CD4-positive, alpha-beta T cell treated with Interferon alpha-2 for 1 hour (primary cell): Measurements from ENCODE around the gene STK32B.
"Not testable (repeated sequence)": the region's sequence is repeated elsewhere in the genome, so short reads cannot be mapped to it uniquely, and the experiment has no call there.

ENCODE experiments used
- DNase-seq, 2 donors: peaks; one replicate each; pipeline ENCODE4 v3.0.0-alpha.2; 2020 to 2022

Gene STK32B

DNA sequence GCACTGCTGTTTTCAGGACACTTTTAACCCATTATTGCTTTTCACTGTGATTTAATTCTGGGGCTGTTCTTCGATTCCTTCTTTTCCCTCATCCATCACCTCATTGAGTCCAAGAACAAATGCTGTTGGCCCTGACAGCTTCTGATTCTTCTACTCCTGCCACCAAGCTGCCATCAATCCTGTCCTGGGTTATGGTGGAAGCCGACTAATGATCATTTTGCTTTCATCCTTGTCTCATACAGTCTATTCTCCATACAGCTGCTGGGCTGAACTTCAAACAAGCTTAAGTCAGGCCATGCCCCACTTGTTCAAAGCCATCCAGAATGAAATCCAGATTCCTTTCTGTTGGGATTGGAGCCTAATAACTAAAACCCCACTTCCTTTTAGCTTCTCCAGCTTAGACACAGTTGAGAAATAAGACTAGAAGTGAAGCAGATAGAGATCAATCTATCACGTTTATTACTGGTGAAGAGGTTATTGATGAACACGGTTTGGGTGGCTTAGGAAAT, 161.9 kb downstream of the STK32B start:
- DNase-seq: no peak

DNA sequence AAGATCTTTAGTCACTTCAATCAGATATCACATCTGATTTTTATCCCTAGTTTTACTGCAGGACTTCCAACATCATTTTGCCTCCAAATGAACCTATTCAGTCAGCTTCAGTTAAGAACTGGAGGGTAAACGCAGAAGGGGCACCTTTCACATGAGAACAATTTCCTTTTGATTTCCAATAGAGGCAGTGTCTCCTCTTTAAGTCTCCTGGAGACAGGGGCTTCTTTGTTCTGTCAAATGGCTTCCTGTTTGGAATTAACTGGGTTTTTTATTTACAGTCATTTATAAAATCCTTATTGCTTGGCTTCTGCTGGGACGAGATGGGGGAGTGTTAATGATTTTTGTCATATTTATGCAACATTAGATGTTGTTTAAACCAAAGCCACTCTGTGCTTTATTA, 164.0 kb downstream of the STK32B start:
- DNase-seq: no peak

GRCh38 chr4:5217421-5217820, 166.1 kb downstream of the STK32B start:
- no peak for DNase-seq

GRCh38 chr4:5218376-5219069, 167.2 kb downstream of the STK32B start:
- no peak for DNase-seq

DNA sequence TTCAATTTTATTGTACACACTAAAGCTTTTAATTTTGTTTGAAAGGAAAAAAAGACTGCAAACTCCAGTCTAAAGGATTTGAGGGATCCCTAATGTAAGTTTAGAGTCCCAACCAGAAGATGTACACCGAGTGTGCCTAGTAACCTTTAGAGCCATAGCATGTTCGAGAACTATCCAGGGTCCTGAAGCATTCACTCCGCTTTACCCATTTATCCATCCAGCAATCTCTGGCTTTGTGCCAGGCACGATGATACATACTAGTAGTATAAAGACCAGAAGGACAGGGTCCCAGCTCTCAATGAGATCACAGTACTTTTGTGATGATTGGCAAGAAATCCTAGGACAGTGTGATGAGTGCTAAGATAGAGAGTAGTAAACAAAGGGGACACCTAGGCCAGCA, 168.7 kb downstream of the STK32B start:
- no peak for DNase-seq

DNA sequence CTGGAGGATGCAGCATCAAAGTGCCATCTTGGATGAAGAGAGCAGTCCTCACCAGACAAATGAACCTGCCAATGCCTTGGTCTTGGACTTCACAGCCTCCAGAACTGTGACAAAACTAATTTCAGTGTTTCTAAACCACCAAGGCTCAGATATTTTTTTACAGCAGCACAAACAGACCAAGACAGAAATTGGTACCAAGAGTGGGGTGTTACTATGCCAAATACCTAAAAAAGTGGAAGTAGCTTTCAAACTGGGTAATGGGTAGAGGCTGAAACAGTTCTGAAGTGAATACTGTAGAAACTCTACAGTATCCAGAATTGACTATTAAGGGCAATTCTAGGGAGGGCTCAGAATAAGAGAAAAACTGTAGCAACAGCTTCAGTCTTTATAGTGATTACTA, 170.8 kb downstream of the STK32B start:
- DNase-seq: no peak

DNA sequence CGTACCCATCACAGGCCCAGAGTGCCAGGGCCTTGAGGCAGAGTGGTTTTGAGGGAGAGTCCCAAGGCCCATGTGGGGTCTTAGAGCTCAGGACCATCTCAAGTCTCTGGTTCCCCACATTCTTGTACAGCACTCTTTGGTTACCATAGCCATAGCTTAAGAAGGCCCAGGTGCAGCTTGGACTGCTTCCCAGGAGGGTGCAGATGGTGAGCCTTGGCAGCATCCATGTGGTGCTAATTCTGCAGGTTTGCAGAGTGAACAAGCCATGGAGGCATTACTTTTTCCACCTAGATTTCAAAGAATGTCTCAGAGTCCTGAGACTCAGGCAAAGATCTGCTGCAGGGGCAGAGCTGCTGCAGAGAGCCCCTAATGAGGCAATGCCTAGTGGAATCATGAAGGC, 171.7 kb downstream of the STK32B start:
- DNase-seq: no peak

- no peak for DNase-seq
These were observed 173.1 kb downstream of the STK32B start for GRCh38 chr4:5224340-5224739.

GRCh38 chr4:5232549-5232948, 181.3 kb downstream of the STK32B start:
- DNase-seq: no peak

DNA sequence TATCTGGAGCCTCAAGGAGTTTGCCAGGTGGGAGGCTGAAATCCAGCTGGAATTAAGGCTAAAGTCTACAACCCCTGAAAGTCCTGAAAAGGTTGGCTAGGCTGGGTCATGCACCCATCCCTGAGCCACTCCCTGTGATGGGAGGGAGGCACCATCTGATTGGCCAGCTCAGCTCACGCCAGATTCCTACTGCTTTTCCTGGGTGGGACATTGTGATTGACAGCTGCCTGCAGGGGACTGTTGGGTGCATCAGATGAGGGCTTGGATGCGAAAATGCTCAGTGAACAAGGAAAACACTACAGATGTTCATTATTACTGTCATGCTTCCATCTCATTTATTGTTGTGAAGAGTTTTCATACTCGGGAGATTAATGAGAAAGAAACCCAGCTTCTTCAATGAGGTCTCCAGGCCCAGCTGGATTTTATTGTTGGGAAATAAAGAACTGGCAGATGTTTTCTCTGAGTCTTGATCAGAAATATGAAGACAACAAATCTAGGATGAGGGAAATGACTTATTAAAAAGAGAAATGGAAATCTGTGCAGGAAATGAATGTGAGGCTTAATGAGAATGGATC, 185.9 kb downstream of the STK32B start:
- DNase-seq: no peak

- DNase-seq: no peak
These were observed 186.9 kb downstream of the STK32B start for GRCh38 chr4:5238173-5238572.

DNA sequence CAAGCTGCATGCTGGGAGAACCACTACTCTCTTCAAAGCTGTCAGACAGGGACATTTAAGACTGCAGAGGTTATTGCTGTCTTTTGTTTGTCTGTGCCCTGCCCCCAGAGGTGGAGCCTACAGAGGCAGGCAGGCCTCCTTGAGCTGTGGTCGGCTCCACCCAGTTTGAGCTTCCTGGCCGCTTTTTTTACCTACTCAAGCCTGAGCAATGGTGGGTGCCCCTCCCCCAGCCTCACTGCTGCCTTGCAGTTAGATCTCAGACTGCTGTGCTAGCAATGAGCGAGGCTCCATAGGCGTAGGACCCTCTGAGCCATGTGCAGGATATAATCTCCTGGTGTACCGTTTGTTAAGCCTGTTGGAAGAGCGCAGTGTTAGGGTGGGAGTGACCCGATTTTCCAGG, 195.8 kb downstream of the STK32B start:
- DNase-seq: not testable (repeated sequence)

DNA sequence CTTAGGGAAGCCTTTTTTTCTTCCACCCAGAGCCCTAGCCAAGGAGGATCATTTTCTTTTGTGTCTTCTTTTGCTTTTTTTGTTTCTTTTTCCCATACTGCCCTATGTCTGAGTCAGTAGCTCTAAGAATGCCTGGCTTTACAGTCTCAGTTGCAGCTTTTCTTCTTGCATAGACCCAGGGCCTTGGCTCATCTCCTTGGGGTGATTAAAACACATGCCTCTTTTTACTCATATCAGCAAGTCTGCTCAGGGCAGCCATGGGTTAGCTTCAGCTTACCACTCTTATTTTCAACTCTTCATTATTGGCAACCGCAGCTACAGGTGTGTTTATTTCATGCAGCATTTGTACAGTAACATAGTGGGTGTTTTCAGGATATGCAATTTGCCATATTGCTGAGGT, 196.5 kb downstream of the STK32B start:
- DNase-seq: no peak

GRCh38 chr4:5249727-5250126, 198.4 kb downstream of the STK32B start:
- DNase-seq: no peak

DNA sequence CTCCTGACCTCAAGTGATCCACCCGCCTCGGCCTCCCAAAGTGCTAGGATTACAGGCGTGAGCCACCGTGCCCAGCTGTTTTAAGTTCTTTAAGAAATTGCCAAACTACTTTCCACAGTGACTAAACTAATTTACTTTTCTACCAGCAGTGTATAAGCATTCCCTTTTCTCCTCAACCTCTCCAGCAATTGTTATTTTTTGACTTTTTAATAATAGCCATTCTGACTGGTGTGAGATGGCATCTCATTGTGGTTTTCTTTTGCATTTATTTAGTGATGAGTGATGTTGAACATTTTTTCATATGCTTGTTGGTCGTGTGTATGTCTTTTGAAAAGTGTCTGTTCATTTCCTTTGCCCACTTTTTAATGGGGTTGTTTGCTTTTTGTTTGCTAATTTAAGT, 199.3 kb downstream of the STK32B start:
- not testable (repeated sequence) for DNase-seq

DNA sequence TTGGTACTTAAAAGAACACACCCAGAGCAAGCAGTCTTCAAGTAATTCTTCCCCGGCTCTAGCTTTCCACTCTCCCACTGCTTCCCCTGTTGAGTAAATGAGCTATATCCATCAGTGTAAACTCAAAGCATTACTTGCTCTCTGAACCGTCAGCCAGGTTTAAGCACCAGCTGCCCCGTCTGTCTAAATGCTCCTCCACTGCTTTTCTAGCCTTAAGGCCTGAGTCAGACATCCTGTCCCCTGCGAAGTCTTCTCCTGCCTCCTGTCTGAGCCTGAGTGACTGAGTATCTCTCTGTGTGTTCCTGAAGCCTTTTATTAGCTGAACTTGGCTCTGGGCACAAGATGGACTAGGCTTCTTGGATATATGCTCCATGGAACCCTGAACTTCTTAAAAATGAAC, 205.1 kb downstream of the STK32B start:
- DNase-seq: no peak

- DNase-seq: no peak
These were observed 205.8 kb downstream of the STK32B start for GRCh38 chr4:5257086-5257485.

DNA sequence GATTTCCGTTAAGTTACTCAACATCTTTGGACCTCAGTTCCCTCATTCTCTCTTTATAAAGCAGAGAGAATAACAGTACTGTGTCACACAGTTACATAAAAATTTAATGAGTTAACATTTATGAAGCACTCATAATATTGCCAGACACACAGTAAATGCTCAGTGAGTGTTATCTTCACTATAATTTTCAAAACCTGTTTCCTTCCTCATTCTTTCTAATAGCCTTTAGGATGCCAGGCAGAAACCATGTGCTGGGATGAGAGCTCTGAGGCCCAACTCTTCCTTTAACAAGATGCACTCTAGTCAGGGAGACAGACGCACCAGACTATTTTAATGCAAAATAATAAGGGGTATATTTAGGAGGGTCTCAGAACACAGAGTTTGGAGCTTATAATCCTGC, 208.2 kb downstream of the STK32B start:
- DNase-seq: no peak

- no peak for DNase-seq
These were observed 208.8 kb downstream of the STK32B start for GRCh38 chr4:5260121-5260520.

- DNase-seq: no peak
These were observed 210.6 kb downstream of the STK32B start for GRCh38 chr4:5261866-5262265.

GRCh38 chr4:5266991-5267390, 215.7 kb downstream of the STK32B start:
- DNase-seq: no peak

DNA sequence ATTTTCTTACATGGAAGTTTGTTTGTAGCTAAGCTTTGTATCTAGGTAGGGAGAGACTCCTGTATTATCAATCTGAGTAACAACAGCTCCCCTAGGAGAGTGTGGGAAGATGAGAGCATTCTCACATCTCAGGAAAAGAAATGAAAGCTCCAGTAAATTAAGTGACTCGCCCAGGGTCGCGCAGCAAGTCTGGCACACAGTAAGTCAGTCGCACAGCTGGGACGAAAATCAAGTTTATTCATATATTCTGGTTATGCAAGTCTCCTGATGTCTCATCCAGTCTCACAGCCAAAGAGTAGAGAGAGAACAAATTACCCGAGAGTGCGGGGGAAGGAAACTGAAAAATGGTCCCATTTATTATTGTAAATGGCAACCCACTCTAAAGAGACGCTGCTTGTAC, 216.1 kb downstream of the STK32B start:
- DNase-seq: no peak

DNA sequence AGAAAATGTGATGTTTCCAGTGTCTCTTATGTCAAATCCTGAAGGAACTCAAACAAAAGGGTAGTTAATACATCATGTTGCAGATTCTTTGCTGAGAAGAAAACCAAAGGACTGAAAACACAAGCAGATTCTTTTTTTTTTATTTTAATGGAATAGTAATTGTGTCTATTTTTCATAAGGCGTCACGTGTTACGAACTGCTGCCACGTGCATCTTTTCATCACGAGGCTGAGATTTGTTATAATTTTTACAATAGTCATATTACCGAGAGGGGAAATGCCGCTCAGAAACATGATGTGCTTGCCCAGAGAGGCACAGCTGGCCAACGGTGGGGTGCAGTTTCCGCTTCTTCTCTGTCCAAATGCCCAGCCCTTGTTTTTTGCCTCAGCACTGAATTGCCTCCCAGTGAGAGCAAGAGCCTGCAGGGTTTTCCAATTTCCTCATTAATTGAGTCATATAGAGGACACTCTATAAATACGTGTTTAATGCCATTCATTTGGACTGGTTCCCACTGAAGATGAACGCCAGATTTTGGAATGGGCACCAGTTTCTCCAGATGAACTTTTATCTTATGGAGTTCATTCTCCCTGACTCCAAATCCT, 225.3 kb downstream of the STK32B start:
- no peak for DNase-seq

DNA sequence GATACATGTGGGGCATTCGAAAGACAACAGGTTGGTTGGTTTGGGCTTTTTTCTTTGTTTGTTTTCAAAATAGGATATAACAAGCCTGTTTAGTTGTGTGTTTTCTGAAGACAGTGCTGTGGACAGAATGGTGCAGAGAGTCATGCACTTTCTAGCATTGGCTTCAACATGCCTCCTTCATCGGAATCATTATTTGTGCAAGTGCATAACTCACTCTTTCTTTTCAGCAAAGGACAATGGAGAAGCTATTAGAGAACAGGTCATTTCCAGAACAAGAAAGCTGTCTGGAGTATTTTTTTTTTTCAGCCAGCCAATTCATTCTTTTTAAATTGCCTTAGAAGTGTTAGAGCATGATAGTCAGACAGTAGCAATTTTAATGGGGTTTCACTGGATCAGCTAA, 225.8 kb downstream of the STK32B start:
- no peak for DNase-seq

DNA sequence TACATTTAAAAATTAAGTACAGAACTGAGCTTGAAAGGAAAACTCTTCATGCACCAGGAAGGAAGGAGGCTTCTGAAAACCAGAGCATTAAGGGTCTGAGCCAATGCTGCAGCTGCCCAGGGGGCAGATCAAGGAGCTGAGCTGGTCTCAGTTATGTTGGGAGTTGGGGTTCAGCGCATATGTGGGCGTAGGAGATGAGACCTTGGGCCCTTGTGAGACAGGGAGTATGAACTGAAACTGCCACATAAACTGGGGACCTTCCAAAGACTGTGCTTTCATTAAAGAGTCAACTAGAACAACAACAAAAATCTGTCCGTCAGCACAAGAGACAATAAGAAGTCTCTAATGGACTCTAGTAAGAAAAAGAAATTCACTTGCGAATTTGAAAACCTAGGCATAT, 226.9 kb downstream of the STK32B start:
- no peak for DNase-seq
